ENCODE data around the gene LYPLAL1.

The LYPLAL1 gene

GRCh38 chr1:219144658-219145315 lies 28.9 kb upstream of the LYPLAL1 start:
- Mint-ChIP-seq H3K36me3 (ENCODE audit: low read depth) (no peaks in the 10 kb centered on the region), H3K27ac (no peak overlapping the region), H3K4me3 (no peak overlapping the region), H3K9me3 (no peaks in the 10 kb centered on the region), H3K4me1 (peaks cover 16% of the 10 kb centered on the region), H3K27me3 (ENCODE audit: low read depth) (no peaks in the 10 kb centered on the region)
- TF ChIP-seq, protein P1, sequence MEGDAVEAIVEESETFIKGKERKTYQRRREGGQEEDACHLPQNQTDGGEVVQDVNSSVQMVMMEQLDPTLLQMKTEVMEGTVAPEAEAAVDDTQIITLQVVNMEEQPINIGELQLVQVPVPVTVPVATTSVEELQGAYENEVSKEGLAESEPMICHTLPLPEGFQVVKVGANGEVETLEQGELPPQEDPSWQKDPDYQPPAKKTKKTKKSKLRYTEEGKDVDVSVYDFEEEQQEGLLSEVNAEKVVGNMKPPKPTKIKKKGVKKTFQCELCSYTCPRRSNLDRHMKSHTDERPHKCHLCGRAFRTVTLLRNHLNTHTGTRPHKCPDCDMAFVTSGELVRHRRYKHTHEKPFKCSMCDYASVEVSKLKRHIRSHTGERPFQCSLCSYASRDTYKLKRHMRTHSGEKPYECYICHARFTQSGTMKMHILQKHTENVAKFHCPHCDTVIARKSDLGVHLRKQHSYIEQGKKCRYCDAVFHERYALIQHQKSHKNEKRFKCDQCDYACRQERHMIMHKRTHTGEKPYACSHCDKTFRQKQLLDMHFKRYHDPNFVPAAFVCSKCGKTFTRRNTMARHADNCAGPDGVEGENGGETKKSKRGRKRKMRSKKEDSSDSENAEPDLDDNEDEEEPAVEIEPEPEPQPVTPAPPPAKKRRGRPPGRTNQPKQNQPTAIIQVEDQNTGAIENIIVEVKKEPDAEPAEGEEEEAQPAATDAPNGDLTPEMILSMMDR (IDR thresholded peaks at IDR 0.05; ENCODE audit: unreplicated experiment in 3 of 3), result no peak

DNA sequence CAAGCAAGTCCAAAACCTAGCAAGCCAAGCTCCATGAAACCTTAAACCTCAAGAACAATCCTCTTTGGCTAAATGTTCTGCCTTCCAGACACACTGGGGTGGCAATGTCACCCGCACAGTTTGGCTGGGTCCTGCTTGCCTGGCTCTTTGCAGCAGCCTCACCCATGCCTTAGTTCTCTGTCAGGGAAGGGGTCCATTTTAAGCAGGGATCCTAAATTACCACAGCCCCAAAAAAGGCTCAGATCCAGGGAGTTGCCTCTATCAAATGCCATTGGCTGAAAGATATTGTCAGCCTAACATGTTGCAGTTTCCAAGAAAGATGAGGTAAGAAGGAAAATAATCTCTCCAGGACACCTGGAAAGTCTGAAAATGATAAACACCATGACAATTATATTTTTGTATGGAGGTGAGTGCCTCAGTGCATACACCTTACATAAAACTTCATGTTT lies 26.1 kb upstream of the LYPLAL1 start:
- Mint-ChIP-seq H3K4me1 (peaks cover 17% of the 10 kb centered on the region), H3K27ac (no peak overlapping the region), H3K4me3 (no peak overlapping the region), H3K36me3 (ENCODE audit: low read depth) (no peaks in the 10 kb centered on the region), H3K9me3 (no peaks in the 10 kb centered on the region), H3K27me3 (ENCODE audit: low read depth) (no peaks in the 10 kb centered on the region)
- TF ChIP-seq, protein P1 (IDR thresholded peaks at IDR 0.05; ENCODE audit: unreplicated experiment in 3 of 3), result no peak

DNA sequence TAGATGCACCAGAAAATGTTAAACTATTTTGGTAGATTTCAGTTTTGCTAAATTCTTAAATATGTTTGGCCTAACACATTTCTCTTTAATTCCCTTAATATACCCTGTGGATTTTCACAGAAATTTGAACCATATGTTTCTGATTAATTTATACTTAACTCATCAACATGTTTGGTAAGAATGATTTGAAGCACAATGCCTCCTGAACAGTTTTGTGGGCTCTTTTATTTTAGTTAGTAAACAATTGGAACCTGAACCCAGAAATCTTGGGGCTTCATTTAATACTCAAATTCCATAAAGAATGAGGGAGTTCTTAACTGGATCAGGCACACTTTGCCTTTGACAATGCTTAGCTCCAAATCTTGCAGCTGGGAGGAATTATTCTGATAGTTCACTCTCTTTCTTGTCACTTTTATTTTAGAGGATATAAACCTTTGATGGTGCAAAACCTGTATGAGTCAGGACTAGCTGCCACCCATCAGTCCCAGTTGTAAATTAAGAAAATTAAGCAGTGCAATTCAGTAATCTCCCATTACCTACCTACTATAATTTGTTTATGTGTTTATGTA lies 24.6 kb upstream of the LYPLAL1 start:
- Mint-ChIP-seq H3K4me3 (no peak overlapping the region), H3K9me3 (no peaks in the 10 kb centered on the region), H3K27ac (peak overlapping the region in 2 of 3 experiments; percentile 73 to 75), H3K27me3 (ENCODE audit: low read depth) (no peaks in the 10 kb centered on the region), H3K4me1 (peaks cover 24% of the 10 kb centered on the region), H3K36me3 (ENCODE audit: low read depth) (no peaks in the 10 kb centered on the region)
- TF ChIP-seq, protein P1 (IDR thresholded peaks at IDR 0.05; ENCODE audit: unreplicated experiment in 3 of 3), result no peak

- Mint-ChIP-seq H3K27ac (peak overlapping the region; percentile 56 to 75 (median 73)), H3K4me1 (peaks cover 24% of the 10 kb centered on the region), H3K27me3 (ENCODE audit: low read depth) (no peaks in the 10 kb centered on the region), H3K36me3 (ENCODE audit: low read depth) (no peaks in the 10 kb centered on the region), H3K4me3 (no peak overlapping the region), H3K9me3 (no peaks in the 10 kb centered on the region)
- TF ChIP-seq, protein P1 (IDR thresholded peaks at IDR 0.05; ENCODE audit: unreplicated experiment in 3 of 3), result no peak
Observed at GRCh38 chr1:219149953-219150352, 23.7 kb upstream of the LYPLAL1 start.

DNA sequence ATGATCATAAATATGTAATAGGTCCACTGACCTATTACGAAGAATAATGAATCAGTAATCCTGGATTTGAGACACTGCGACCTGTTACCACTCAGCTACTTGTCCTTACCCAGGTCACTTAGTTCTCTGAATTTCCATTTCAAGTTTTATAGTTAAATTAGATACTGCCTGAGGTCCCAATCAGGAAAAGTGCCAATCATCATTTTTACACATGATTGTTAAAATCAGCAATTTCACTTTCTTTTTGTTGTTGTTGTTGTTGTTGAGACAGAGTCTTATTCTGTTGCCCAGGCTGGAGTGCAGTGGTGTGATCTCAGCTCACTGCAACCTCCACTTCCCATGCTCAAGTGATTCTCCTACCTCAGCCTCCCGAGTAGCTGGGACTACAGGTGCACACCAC lies 22.8 kb upstream of the LYPLAL1 start:
- no peaks in the 10 kb centered on the region for H3K9me3 Mint-ChIP-seq
- H3K4me3 Mint-ChIP-seq, result no peak overlapping the region
- H3K27me3 Mint-ChIP-seq (ENCODE audit: low read depth), result no peaks in the 10 kb centered on the region
- H3K27ac Mint-ChIP-seq, result no peak overlapping the region
- H3K4me1 Mint-ChIP-seq, result peaks cover 24% of the 10 kb centered on the region
- no peaks in the 10 kb centered on the region for H3K36me3 Mint-ChIP-seq (ENCODE audit: low read depth)
- TF ChIP-seq, protein P1 (IDR thresholded peaks at IDR 0.05; ENCODE audit: unreplicated experiment in 3 of 3), result no peak

DNA sequence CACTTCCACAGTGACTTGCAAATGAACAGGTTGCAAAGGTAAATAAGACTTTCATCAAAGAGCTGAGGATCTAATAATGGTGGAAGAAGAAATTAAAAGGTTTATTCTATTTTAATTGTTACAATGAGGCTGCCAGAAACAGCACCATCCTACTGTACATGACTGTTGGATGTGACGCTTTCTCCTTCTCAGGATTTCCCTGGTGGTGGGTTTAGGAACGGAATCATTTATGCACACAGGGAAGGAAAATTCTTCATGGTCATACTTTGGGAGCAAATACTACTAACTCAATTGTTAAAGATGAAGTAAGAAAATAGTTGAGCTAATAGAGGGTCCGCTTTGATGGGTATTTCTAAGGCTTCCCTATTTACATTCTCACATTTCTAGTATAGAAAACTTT lies 22.2 kb upstream of the LYPLAL1 start:
- Mint-ChIP-seq H3K4me1 (peaks cover 24% of the 10 kb centered on the region), H3K27me3 (ENCODE audit: low read depth) (no peaks in the 10 kb centered on the region), H3K27ac (no peak overlapping the region), H3K9me3 (no peaks in the 10 kb centered on the region), H3K4me3 (no peak overlapping the region), H3K36me3 (ENCODE audit: low read depth) (no peaks in the 10 kb centered on the region)
- TF ChIP-seq, protein P1 (IDR thresholded peaks at IDR 0.05; ENCODE audit: unreplicated experiment in 3 of 3), result no peak
